Measurements from ENCODE around the gene SYNDIG1L.
A peak's percentile ranks its signal among the peaks of the same experiment; 100 is the strongest.
"Not testable (repeated sequence)": the region's sequence is repeated elsewhere in the genome, so short reads cannot be mapped to it uniquely, and the experiment has no call there.

The SYNDIG1L gene

DNA sequence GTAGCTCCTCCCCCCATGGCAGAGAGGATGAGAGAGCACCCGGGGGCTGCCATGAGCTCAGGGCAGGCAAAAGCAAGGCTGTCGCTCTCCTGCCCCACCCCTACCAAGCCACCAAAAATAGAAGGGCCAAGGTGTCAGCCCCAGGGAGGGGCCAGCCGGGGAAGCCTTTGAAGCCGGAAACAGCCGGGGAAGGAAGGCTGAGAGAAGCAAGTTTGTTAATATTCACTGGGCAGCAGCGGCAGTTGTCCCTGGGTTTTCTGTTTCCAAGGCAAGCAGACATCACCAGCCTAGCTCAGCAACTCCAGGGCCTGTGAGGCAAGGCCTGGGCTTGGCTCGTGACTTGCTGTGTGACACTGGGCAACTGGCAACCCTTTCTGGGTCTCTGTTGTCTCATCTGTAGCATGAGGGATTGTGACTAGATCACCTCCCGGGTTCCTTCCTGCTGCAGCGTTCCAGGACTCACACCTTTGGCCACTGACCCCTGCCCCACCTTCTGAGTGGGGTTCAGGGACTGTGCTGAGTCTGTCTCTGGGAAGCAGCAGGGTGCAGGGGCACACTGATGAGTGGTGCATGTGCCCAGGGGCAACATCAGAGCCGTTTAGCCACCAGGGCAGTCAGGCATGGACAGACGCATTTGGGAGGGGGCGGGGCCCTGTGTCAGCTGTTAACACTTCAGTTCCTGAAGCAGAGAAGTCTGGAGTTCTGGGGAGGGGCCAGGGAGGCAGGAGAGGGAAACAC, 24.3 kb downstream of the SYNDIG1L start:
- no peak for DNase-seq

DNA sequence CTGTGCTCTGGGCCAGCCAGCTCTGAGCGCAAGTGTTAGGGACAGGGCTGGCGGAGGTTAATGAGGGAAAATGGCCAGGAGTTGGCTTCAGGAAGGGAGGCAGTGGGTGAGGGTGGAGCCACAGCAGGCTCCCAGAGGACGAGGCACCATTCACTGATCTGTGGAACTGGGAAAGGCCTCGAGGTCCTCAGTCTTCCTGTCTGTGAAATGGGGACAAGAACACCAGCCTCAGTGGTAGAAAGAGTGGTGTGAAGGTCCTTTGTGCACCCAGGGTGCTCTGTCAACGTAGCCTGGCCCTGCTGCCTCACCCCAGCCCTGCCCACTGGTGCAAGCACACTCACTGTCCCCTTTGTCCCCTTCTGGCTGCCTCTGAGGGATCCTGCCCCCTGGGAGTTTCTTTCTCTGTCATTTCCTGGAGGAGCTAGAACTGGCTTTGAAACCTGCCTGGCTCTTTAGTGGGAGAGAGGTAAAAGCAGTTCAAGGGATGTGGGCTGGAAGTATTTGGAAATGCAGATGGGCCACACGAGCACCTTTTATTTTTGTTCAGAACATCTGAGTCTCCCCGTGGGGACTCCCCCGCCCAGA, 25.0 kb downstream of the SYNDIG1L start:
- DNase-seq = no peak

DNA sequence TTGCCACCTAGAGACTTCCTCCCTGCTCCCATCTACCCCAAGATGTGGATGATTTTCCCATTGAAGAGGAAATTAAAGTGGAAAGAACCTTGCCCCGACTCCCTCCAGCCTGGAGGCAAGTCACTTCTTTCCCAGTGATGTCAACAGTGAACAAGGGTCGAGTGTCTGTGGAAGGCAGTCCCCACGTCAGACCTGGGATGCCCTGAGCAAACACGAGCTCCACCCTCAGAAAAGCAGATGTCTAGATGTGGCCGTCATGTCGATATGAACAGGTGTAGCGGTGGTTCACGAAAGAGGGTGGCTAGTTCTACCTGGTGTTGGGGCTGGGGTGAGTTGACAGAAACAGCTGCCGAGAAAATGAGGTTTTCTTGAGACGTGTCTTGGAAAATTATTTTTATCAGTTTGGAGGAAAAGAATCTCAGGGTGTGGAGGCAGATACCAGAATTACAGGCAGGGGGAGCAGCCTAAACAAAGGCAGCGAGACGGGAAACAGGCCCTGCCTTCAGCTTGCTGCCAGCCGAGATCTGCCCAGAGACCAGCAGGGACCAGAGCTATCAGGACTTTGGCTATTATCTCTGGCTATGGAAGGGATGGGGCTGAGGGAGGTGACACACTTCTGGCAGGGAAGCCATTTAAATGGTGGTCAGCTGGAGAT, 25.9 kb downstream of the SYNDIG1L start:
- DNase-seq = peak; percentile 5 to 10

DNA sequence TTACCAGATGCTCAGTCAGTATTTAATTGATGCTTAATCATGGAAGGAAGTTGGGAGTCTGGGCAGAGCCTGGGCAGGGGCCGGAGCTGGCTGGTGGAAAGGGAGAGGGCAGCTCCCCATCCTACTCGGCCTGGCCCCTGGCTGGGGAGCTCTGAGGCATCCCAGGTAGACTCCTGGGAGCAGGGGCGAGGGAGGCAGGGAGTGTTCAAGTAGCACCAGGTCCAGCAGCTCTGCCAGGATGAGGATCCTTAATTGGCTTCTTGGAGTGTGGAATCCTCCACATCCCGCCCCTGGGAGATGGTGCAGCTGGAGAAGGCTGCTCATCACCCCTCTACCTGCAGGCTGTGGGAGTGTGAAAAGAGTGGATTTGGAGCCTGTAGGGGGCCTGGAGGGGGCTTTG, 30.9 kb downstream of the SYNDIG1L start:
- DNase-seq = no peak

DNA sequence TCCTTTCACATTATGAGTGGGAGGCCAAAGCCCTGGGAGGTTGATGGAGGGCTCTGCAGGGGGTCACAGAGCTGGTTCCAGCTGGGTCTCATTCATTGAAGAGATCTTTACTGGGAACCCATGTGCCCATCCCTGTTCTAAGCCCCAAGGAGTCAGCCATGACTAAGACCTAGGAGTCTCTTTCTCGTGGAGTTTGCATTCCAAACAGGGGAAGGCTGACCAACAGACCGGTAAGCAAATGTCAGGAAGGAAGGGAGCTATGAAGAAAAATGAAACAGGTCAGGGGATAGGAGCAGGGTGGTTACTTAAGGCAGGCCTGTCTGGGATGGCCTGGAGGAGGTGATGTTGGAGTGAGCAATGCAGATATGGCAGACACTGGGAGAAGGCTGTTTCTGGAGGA, 31.5 kb downstream of the SYNDIG1L start:
- DNase-seq = no peak

DNA sequence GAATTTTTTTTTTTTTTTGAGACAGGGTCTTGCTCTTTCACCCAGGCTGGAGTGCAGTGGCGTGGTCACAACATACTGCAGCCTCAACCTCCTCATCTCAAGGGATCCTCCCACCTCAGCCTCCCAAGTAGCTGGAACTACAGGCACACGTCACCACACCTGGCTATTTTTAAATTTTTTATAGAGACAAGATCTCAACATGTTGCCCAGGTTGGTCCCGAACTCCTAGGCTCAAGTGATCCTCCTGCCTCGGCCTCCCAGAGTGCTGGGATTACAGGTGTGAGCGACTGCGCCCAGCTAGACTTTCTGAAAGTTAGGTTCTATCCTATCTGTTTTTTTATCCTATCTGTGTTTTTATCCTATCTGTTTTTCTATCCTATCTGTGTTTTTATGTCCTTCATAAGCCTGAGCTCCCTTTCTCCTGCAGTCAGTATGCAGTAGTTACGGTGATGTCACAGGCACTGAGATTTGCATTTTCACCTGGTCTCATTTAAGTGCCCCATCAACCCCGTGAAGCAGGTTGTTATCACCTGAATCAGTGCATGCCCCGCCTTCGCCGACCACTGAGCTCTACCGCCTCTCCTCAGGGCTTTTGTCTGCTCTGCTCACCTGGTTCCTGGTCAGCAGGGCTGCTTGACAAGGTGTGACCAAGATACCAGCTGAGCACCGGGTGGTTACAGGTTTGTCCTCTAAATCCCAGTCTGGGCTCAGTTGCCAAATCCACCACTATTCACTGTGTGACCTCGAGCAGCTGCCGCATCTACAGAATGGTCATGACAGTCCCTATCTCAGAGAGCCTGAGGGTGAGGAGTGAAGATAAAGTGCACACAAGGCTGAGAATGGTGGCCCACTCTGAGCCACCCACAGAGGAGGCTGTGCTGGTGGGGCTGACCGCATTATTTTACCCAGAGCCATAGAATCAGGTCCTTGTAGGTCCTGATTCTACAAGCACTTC, 33.1 kb downstream of the SYNDIG1L start:
- no peak for DNase-seq

DNA sequence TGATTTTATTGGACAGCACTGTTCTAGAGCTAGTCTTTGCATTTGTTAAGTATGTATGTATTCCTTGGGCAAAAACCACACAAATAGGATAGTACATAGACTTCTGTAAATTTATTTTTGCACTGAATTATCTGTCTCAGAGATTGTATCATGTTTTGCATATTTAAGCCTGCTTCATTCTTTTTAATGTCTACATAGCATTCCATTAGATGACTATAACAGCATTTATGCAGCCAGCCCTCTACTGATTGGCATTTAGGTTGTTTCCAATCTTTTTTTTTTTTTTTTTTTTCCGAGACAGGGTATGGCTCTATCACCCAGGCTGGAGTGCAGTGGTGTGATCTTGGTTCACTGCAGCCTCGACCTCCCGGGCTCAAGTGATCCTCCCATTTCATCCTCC, 34.5 kb downstream of the SYNDIG1L start:
- DNase-seq = no peak

DNA sequence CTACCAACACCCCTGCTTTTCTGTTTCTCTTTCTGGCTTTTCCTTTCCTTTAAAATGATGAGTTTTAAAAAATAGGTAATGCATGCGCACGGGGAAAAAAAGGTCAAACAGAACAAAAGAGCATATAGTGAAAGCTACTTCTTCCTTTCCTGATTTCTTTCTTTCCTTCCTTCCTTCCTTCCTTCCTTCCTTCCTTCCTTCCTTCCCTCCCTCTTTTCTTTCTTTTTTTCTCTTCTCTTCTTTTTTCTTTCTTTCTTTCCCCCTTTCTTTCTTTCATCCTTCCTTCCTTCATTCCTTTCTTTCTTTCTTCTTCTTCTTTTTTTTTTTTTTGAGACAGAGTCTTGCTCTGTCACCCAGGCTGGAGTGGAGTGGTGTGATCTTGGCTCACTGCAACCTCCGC, 35.5 kb downstream of the SYNDIG1L start:
- not testable (repeated sequence) for DNase-seq

DNA sequence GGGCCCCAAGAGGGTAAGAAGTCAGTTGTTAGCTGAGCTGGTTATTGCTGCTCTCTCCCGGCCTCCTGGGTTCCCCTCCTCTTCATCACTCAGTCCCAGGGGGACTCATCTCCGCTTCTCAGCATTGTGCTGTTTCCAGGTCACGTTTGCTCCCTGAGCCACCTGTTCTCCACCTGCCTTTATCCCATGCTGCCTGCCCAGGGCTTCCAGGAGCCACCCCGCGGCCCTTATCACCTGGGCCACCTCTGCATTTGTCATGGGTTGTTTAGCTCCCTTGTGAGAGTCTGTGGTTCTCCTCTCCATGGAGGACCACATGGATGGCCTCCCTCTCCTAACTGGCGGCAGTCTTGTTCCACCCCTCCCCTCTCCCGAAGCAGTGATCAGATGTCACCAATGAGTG, 36.0 kb downstream of the SYNDIG1L start:
- DNase-seq = no peak

DNA sequence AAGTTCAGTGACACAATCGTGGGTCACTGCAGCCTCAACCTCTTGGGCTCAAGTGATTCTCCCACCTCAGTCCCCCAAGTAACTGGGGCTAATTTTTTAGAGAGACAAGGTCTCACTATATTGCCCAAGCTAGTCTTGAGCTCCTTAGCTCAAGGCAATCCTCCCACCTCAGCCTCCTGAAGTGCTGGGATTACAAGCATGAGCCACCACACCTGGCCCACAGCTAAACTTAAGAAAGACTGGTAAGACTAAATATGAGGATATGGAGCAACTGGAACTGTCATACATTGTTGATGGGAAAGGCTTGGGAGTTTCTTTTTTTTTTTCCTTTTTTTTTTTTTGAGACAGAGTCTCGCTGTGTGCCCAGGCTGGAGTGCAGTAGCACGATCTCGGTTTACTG, 43.8 kb downstream of the SYNDIG1L start:
- DNase-seq = no peak

DNA sequence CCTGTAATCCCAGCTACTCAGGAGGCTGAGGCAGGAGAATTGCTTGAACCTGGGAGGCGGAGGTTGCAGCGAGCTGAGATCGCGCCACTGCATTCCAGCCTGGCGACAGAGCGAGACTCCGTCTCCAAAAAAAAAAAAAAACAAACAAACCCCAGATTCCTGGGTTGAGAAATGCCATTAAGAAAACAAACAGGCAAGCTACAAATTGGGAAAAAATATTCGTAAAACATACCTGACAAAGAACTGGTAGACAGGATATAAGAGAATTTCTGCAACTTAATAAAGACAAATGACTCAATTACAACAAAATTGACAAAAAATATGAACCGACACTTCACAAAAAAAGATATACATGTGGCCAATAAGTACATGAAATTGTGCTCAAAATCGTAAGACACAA, 44.4 kb downstream of the SYNDIG1L start:
- not testable (repeated sequence) for DNase-seq

DNA sequence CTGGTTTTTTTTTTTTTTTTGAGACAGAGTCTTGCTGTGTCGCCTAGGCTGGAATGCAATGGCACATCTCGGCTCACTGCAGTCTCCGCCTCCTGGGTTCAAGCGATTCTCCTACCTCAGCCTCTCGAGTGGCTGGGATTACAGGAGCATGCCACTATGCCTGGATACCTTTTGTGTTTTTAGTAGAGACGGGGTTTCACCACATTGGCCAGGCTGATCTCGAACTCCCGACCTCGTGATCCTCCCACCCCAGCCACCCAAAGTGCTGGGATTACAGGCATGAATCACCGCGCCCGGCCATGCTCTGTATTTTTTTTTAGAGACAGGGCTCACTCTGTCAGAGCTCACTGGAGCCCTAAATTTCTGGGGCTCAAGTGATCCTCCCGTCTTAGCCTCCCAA, 45.2 kb downstream of the SYNDIG1L start:
- no peak for DNase-seq

DNA sequence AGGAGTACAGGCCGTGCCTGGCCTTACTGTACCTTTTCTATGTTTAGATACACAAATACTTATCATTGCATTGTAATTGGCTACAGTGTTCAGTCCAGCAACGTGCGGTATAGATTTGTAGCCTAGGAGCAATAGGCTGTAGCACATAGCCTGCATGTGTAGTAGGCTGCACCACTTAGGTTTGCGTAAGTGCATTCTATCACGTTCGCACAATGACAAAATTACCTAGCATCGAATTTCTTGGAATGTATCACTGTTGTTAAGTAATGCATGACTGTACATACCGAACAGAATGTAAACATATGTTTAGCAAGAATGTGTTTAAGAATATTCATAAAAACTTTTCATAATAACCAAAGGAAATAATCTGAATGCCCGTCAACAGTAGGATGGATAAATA, 45.8 kb downstream of the SYNDIG1L start:
- no peak for DNase-seq

DNA sequence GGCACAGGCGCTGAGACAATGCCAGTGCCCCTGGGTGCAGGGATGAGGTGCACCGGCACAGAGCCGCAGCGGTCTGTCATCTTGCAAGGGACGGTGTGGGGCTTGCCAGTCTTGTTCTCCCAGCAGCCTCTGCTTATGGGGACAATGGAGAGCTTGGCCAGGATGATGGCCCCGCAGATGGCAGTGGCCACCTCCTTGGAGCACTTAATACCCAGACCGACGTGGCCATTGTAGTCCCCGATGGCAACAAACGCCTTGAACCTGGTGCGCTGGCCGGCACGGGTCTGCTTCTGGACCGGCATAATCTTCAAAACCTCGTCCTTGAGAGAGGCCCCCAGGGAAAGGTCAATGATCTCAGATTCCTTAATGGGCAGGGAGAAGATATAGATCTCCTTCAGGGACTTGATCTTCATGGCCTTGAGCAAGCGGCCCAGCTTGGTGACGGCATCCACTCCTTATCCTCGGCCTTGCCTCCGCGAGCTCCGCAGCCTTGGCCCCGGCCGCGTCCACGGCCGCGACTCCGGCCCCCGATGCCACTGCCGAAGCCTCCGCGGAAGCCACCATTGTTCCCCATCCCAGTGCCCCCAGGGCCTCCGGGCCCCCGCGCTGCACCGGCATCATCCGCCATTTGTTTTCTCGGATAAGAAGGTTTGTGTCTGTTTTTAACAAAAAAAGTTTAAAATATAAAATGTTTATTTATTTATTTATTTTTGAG, 47.9 kb downstream of the SYNDIG1L start:
- no peak for DNase-seq

DNA sequence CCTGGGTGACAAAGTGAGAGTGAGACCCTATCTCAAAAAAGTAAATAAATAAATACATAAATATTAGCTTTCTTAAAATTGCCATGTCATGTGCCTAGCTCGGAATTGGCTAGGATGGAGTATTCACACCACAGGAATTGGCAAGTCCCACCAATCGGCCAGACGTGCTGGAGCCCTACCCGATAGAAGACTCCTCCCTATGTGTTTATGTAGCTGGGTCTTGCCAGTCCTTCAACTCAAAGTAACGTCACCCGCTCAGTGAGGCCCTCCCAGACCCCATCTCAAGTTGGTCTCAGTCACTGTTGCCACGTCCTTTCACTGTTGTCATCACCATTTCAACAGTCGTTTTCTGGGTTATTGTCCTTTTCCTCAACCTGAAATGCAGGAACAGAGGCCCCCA, 57.6 kb downstream of the SYNDIG1L start:
- DNase-seq = no peak

DNA sequence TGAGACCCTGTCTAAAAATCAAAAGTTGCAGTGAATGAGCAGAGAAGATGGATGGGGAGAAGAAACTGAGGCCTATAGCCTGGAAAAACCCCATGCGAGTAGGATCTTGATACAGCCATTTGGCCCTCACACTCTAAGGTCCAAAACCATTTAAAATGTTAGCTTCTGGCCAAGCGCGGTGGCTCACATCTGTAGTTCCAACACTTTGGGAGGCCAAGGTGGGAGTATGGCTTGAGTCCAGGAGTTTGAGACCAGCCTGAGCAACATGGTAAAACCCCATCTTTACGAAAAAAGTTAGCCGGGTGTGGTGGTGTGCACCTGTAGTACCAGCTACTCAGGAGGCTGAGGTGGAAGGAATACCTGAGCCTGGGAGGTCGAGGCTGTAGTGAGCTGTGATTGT, 58.0 kb downstream of the SYNDIG1L start:
- DNase-seq = no peak

DNA sequence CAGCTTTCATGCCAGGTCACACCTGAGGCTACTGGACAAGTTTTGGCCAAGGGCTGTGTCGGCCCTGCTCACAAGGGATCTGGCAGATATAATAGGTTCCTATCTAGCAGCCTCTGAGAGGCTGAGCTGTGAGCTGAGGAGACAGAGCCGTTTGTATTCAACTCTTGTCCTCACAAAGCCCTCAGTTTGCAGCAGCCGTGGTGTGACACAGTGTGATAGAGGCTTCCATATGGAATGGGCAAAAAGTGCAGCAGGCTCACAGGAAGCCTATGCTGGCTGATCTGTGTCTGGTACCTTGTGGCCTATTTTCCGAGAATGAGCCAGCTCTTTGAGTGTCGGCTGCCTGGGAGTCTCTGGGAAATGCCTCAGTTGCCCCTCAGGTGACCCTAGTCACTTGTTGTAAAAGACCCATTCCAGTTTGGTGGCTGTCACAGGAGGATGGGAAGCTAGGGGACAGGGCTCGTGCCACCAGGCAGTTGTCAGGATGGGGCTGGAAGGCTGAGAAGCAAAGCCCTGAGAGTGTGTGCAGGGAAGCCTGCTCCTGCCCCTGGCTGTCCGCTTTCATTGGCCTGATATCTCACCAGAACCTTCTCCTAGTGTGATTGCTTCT, 61.6 kb downstream of the SYNDIG1L start:
- no peak for DNase-seq

DNA sequence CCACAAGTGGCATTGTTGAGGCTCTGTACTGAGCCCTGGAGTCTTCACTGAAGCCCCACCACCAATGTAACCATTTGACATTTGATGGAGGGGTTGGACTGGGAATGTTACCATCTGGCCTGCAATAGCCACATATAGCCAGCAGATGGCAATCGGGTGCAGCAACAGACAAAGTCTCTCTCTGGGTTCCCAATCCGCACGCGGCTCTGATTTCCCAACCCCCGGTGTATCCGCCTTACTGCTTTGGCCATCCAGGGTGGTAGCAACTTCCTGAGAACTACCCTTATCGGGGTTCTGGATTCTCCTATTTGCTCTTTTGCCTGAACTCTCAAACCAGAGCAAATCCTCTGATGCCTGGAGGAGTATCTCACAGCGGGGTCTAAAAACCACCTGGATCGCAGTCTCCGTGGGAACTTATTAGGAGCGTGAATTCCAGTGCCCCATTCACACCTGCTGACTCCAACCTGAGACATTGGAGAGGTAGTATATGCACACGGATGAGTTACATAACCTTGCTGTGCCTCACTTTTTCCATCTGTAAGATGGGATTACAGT, 63.6 kb downstream of the SYNDIG1L start:
- peak in 1 of 2 experiments; percentile 69 for DNase-seq

DNA sequence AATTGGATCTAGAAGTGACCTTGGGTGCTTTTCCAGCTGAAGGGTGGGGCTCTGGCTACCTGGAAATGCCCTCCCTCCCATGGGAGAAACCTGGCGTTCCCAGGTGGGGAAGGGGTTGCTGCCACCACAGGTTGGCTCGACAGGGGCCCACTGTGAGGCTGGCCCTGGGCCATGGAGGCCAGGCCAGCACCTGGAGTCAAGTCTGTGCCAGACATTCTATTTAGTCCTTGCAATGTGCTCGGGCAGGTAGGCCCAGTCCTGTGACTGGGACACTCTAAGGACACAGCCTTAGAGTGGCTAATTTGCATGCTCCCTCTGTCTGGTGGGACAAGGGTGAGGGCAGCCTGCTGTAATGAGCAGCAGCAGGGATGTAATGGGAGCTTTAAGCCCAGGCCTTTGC, 65.8 kb downstream of the SYNDIG1L start:
- no peak for DNase-seq

DNA sequence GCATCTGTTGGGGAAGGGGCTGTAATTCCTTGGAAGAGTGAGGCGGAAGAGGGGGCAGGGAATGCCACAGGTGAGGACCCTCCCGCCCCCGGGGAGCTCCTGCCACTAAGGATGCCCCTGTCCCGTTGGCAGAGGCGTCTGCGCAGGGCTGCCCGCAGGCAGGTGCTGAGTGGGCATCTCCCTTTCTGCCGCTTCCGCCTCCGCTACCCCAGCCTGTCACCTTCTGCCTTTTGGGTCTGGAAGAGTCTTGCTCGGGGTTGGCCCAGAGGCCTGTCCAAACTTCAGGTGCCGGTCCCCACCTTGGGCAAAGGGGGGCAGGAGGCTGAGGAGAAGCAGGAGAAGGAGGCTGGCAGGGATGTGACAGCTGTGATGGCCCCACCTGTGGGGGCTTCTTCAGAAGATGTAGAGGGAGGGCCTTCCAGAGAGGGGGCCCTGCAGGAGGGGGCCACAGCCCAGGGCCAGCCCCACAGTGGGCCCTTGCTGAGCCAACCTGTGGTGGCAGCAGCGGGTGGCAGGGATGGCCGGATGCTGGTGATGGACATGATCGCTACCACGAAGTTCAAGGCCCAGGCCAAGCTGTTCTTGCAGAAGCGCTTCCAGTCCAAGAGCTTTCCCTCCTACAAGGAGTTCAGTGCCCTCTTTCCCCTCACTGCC, 67.7 kb downstream of the SYNDIG1L start:
- DNase-seq = no peak

DNA sequence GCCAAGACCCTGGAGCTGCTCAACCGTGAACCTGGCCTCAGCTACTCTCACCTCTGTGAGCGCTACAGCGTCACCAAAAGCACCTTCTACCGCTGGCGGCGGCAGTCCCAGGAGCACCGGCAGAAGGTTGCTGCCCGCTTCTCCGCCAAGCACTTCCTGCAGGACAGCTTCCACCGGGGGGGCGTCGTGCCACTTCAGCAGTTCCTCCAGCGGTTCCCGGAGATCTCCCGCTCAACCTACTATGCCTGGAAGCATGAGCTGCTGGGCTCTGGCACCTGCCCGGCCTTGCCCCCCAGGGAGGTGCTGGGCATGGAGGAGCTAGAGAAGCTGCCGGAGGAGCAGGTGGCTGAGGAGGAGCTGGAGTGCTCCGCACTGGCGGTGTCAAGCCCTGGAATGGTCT, 68.4 kb downstream of the SYNDIG1L start:
- no peak for DNase-seq
